GM13977 (cell line): Measurements from ENCODE around the gene FOXG1.

ENCODE experiments used
- DNase-seq: peaks from one replicate; pipeline ENCODE4 v3.0.0; 2012; ENCODE audit warnings: low spot score
- CTCF ChIP-seq: IDR thresholded peaks from 2 replicates; pipeline ENCODE4 v1.5.1; 2012; ENCODE audit warnings: mild to moderate bottlenecking, control low read depth; ENCODE audit not compliant: insufficient read depth; ENCODE audit errors: extremely low read depth, missing control alignments
- in situ Hi-C: fragments of 300-500 bp; cut with MboI; formaldehyde crosslinking; loops from one replicate; pipeline ENCODE4 v1.12.0; 2022; ENCODE audit warnings: low sequenced_read_pairs, low pct_unique_long_range_greater_than_20kb, mixed read lengths, inconsistent platforms; ENCODE audit not compliant: unreplicated experiment

Gene FOXG1

DNA sequence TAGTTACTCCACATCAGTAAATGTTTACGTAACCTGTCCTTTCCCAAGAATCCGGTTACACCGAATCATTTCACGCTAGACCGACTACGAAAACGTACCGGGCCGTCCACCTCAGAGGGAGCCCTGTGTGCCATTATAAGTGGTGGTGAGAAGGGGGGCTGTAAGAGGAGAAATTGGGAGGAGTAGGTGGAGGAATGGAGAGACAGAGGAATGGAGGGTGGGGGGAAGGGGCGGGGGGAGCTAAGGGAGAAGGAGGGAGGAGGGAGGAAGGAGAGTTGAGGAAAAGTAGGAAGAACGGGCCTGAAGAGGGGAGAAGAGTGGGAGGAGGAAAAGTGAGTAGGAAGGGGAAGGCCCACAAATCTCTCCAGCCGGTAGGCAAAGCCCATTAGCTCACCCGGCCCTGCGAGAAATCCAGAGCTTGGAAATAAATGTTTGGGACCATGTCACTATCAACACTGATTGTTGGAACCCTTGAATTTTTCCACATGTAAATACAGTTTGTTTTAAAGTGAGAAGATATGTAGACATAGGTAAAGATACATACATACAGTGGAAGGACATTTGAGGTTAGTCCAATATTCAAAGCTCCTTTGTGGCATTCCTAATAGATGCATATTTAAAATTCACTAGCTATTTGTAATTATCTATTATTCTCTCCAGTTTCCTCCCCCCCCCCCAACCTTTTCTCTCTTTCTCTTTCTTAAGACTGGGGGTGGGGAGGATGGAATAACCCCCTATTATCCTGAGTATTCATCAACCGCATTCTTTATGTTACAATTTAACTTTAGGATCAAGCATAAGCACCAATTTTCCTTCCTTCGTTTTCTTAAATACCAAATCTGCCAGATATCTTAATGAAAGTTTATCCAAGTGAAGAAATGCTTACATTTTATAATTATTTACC lies 2.1 kb upstream of the FOXG1 start:
- DNase-seq, result no peak
- TF ChIP-seq CTCF, result no peak
- in situ Hi-C loops, result loop anchor here (25.0 kb wide), 2 partner anchors 448 to 773 kb away; no protein-coding TSS in a partner anchor

- DNase-seq, result no peak
- TF ChIP-seq CTCF, result no peak
- in situ Hi-C loops, result loop anchor here (25.0 kb wide), 2 partner anchors 447 to 772 kb away; no protein-coding TSS in a partner anchor
These were observed 1.3 kb upstream of the FOXG1 start for GRCh38 chr14:28765169-28765830.

DNA sequence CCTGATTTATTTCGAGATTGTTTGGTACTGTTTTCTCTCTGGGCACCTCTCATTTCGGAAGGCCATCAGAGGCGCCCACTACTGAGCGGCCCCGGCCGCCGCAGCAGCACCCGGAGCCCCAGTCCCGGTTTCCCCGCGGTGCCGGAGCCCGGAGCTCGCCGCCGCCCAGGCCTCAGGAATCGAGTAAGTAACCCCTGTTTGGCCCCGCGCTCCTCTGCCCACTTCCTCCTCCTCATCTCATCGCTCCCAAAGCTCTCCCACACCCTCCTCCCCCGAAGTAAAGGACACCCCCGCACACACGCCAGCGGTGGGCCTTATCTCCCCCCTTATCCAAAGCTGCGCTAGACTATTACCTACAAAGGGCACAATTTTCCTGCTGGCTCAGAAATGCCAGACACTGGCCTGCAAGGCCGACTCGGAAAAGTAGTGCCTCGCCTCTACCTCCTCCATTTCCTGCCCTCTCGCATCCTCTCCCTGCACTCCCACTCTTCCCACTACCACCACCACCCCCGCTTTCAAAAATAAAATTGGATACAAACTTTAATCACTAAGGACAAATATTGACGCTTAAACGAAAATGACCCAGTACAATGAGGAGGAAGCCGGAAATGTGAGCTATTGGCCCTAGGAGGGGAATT lies 637 bp upstream of the FOXG1 start:
- no peak for DNase-seq
- no peak for TF ChIP-seq CTCF
- in situ Hi-C loops, result loop anchor here (25.0 kb wide), 2 partner anchors 446 to 771 kb away; no protein-coding TSS in a partner anchor

- in situ Hi-C loops, result loop anchor here (25.0 kb wide), 2 partner anchors 445 to 770 kb away; no protein-coding TSS in a partner anchor
- no peak for DNase-seq
- TF ChIP-seq CTCF, result no peak
These were observed 654 bp downstream of the FOXG1 start for GRCh38 chr14:28767030-28767852.

GRCh38 chr14:28767853-28768741 lies 1.5 kb downstream of the FOXG1 start:
- TF ChIP-seq CTCF, result no peak
- DNase-seq, result no peak
- in situ Hi-C loops, result loop anchor here (25.0 kb wide), 2 partner anchors 444 to 769 kb away; no protein-coding TSS in a partner anchor
